ENCODE data around the gene CD300LF. TPM values are rescaled to one million over a fixed set of nuclear protein-coding genes. Genes with fewer than 3 reads are reported as not detected.
A peak's percentile ranks its signal among the peaks of the same experiment; 100 is the strongest.

The CD300LF gene
- polyA plus RNA-seq, 1 donor (not counting 4 experiments of a cell fraction or from before 2014, with no cell fraction given): not detected

DNA sequence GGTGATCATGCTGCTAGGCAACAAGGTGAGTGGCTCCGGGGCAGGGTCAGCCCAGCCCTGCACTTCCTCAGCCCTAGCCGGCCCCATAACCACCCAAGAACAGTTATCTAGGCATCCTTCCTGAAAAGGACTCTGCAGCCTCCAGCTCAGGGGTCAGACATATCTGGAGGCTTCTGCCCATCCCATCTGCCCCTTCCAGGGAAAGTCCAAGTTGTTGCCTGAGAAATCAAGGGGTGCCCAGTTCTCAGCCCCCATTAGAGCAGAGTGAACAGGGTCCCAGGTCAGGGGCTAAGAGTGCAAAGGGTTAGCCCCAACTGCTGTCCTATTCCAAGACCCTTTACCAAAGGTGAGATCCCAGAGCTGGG, 31.6 kb upstream of the CD300LF start:
- TF ChIP-seq, protein P1, sequence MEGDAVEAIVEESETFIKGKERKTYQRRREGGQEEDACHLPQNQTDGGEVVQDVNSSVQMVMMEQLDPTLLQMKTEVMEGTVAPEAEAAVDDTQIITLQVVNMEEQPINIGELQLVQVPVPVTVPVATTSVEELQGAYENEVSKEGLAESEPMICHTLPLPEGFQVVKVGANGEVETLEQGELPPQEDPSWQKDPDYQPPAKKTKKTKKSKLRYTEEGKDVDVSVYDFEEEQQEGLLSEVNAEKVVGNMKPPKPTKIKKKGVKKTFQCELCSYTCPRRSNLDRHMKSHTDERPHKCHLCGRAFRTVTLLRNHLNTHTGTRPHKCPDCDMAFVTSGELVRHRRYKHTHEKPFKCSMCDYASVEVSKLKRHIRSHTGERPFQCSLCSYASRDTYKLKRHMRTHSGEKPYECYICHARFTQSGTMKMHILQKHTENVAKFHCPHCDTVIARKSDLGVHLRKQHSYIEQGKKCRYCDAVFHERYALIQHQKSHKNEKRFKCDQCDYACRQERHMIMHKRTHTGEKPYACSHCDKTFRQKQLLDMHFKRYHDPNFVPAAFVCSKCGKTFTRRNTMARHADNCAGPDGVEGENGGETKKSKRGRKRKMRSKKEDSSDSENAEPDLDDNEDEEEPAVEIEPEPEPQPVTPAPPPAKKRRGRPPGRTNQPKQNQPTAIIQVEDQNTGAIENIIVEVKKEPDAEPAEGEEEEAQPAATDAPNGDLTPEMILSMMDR (optimal IDR thresholded peaks at IDR 0.05 in 1 of 3, IDR thresholded peaks at IDR 0.05 in 1 of 3, conservative IDR thresholded peaks at IDR 0.05 in 1 of 3; ENCODE audit: extremely low read depth in 1 of 3, insufficient read depth in 2 of 3, low read length in 3 of 3): no peak
- TF ChIP-seq EZH2 (IDR thresholded peaks at IDR 0.05; ENCODE audit: low read length): no peak

DNA sequence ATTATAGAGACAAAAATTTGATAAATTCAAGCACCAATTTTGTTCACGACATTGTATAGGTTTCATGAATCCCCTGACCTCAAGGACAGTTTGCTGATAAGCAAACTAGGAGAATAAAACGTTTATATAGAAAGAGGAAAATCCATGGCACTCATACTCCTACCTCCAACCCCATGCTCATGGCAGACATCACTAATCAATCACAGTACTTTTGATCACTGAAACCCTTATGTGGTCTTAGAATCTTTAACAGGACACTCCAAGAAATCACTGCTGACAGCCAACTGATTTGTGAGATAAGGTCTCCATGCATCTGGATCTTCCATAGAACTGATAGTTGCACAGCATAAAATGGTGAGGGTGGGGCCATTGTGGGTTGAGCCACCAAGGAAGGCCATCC, 31.0 kb upstream of the CD300LF start:
- Histone ChIP-seq H3K4me3 (ENCODE audit: control insufficient read depth in 2 of 3, extremely low read depth in 1 of 3, insufficient read depth in 2 of 3, low read depth in 1 of 3, low read length in 3 of 3) (no peak overlapping the region), H3K4me1 (ENCODE audit: control insufficient read depth, extremely low read depth, insufficient read depth, low read length) (peaks cover 4% of the 10 kb centered on the region), H3K4me2 (ENCODE audit: control insufficient read depth, extremely low read depth, insufficient read depth, low read depth, low read length) (no peak overlapping the region), H3K9me3 (ENCODE audit: control insufficient read depth, low read depth, low read length) (no peaks in the 10 kb centered on the region), H3K36me3 (ENCODE audit: control insufficient read depth in 2 of 2, extremely low read depth in 1 of 2, insufficient read depth in 2 of 2, low read length in 2 of 2) (no peaks in the 10 kb centered on the region), H3K27me3 (ENCODE audit: control insufficient read depth, extremely low read depth, insufficient read depth, low read length) (peaks cover 13% of the 10 kb centered on the region), H2AFZ (ENCODE audit: control insufficient read depth, low read length) (no peak overlapping the region), H3K79me2 (ENCODE audit: control insufficient read depth, insufficient read depth, low read length) (peaks cover 2% of the 10 kb centered on the region), H3K9me1 (ENCODE audit: control insufficient read depth, extremely low read depth, insufficient read depth, low read length) (no peaks in the 10 kb centered on the region), H4K20me1 (ENCODE audit: control insufficient read depth, extremely low read depth, insufficient read depth, low read length) (peaks cover 2% of the 10 kb centered on the region), H3K9ac (ENCODE audit: control insufficient read depth, extremely low read depth, insufficient read depth, low read length) (no peak overlapping the region), H3K27ac (ENCODE audit: control insufficient read depth, insufficient read depth, low read length) (no peak overlapping the region)
- no peak for DNase-seq (ENCODE audit: low read depth, low spot score)
- no peak for FAIRE-seq
- dilution Hi-C loops (cut with MboI; ENCODE audit: extremely low pct_ligation_motif_present, low sequenced_read_pairs): no loop called here
- TF ChIP-seq, protein P1 (optimal IDR thresholded peaks at IDR 0.05 in 1 of 3, IDR thresholded peaks at IDR 0.05 in 1 of 3, conservative IDR thresholded peaks at IDR 0.05 in 1 of 3; ENCODE audit: extremely low read depth in 1 of 3, insufficient read depth in 2 of 3, low read length in 3 of 3): no peak
- TF ChIP-seq EZH2 (IDR thresholded peaks at IDR 0.05; ENCODE audit: low read length): no peak

More for the DNA sequence above, 31.6 kb upstream of the CD300LF start:
- no peak overlapping the region for H2AFZ ChIP-seq (ENCODE audit: control insufficient read depth, low read length)
- H3K79me2 ChIP-seq (ENCODE audit: control insufficient read depth, insufficient read depth, low read length): peaks cover 8% of the 10 kb centered on the region
- H3K9ac ChIP-seq (ENCODE audit: control insufficient read depth, extremely low read depth, insufficient read depth, low read length): no peak overlapping the region
- peak overlapping the region; percentile 74 for H3K4me2 ChIP-seq (ENCODE audit: control insufficient read depth, extremely low read depth, insufficient read depth, low read depth, low read length)
- peaks cover 2% of the 10 kb centered on the region for H4K20me1 ChIP-seq (ENCODE audit: control insufficient read depth, extremely low read depth, insufficient read depth, low read length)
- H3K4me1 ChIP-seq (ENCODE audit: control insufficient read depth, extremely low read depth, insufficient read depth, low read length): peaks cover 4% of the 10 kb centered on the region
- H3K9me3 ChIP-seq (ENCODE audit: control insufficient read depth, low read depth, low read length): no peaks in the 10 kb centered on the region
- no peak for FAIRE-seq
- dilution Hi-C loops (cut with MboI; ENCODE audit: extremely low pct_ligation_motif_present, low sequenced_read_pairs): no loop called here
- no peaks in the 10 kb centered on the region for H3K36me3 ChIP-seq (ENCODE audit: control insufficient read depth in 2 of 2, extremely low read depth in 1 of 2, insufficient read depth in 2 of 2, low read length in 2 of 2)
- H3K4me3 ChIP-seq (ENCODE audit: control insufficient read depth in 2 of 3, extremely low read depth in 1 of 3, insufficient read depth in 2 of 3, low read depth in 1 of 3, low read length in 3 of 3): no peak overlapping the region
- peaks cover 8% of the 10 kb centered on the region for H3K27me3 ChIP-seq (ENCODE audit: control insufficient read depth, extremely low read depth, insufficient read depth, low read length)
- no peak overlapping the region for H3K27ac ChIP-seq (ENCODE audit: control insufficient read depth, insufficient read depth, low read length)
- DNase-seq (ENCODE audit: low read depth, low spot score): no peak
- H3K9me1 ChIP-seq (ENCODE audit: control insufficient read depth, extremely low read depth, insufficient read depth, low read length): no peaks in the 10 kb centered on the region

Data from keratinocyte (primary cell).